ENCODE measurements around the gene MAPKAPK5.
"Not testable (repeated sequence)": the region's sequence is repeated elsewhere in the genome, so short reads cannot be mapped to it uniquely, and the experiment has no call there.

Gene MAPKAPK5

DNA sequence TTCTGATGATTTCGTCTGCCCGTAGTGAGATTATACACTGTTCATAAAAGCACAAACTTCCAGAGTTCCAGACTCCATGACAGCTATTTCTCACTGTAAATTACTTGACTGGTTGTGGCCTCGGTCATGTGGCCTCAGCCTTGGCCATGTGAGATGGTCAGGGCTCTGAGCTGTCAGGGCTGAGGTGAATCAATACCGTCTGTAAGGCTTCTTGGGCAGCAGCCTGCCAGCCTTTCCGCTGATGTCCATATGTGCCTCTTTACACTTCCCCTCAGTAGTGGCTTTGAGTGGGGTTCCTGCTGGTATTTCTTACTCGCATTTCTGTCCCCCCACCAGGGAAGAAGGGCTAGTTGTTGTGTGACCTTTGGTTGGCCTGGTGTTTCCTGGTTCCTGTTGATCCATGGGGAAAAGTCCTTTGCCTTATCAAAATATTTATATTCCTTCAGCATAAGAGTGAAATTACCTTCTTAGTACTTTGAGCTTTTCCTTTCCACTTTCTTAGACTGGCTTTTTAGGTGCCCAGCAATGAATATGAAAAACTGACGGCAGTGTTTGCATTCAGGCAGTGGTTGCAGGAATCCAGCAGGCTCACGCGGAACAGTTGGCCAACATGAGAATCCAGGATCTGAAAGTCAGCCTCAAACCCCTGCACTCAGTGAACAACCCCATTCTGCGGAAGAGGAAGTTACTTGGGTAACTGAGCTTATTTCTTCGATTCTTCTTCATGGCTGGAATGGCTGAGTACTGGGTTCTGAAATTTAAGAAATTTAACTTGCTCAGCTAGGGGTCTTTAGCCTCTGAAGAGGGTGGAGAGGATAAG is 46.1 kb downstream of the MAPKAPK5 start:
- no peak for DNase-seq

DNA sequence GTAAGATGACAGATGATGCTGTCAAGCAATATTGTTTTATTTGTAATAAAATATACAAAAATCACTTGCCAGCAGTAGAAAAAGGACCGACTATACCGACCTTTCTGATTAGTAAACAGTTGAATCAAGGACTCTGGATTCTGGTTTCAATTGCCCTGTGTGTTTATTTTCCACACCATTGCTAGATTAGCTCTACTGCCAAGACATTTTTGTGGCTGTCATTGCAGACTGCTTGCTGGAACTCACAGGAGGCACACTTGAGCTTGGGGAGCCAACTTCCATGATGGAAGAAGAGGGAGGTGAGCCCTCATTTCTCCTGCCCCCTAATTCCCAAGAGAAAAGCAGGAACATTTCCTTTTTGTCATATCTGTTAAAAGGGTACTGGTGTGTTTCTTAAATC is 51.3 kb downstream of the MAPKAPK5 start:
- DNase-seq = no peak

DNA sequence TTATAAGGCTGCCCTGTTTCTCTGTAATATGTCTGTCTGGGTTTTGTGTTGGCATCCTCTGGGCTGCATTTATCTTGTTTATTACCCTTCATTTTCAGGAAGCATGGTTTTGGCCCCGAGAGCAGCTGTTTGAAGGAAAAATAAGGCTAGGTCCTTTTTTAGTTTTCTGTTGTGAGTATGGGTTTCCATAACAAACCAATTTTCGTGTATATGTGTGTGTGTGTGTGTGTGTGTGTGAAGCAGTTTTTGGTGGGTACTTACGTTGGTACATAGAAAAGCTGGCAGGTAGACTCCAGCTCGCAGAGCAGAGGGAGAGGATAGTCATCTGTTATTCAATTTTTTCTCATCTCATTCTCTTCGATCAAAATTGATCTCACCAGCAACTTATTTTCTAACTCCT is 52.5 kb downstream of the MAPKAPK5 start:
- no peak for DNase-seq

DNA sequence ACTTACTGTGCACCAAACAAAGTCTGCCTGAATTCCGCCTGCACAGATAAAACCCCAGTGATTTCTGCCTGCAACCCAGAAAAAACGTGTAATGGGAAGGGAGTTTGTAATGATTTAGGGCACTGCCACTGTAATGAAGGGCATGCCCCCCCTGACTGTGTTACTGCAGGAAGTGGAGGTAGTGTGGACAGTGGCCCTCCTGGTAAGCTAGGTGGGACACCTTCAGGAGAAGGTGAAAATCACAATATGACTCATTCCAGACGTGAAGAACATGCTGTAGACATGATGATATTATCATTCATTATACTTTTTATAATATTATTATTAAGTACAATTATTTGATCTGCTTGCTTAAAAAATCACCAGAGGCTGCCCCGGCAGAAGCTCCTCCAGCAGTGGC is 59.2 kb downstream of the MAPKAPK5 start:
- DNase-seq = no peak

DNA sequence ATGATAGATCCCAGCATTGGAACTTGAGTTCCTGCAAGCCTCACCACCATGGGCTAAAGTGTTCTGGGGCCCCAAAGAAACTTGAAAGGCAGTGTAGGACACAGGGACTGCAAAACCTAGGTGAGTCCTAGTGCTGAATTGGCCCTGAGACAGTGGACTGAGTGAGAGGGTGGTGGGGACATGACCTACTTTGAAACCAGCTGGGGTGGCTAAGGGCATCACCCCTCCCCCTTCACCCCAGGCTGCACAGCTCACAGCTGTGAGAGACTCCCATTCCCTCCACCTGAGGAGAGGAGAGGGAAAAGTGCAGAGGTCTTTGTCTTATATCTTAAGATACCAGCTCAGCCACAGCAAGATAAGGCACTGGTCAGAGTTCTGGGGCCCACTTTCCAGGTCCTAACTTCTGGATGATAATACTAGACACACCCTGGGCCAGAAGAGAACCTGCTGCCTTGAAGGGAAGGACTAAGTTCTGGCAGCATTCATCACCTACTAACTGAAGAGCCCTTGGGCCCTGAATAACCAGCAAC is 62.5 kb downstream of the MAPKAPK5 start:
- DNase-seq = no peak

DNA sequence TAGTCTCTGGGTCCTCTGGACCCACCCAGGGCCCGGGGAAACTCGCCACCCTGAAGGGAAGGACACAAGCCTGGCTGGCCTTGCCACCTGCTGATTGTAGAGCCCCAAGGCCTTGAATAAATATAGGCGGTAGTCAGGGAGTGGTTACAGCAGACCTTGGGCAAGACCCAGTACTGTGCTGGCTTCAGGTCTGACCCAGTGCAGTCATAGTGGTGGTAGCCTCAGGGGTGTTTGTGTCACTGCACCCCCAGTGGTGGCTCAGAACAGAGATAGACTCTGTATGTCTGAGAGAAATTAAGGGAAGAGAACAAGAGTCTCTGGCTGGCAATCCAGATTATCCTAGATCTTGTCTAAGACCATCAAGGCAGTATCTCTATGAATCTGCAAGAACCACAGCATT is 63.5 kb downstream of the MAPKAPK5 start:
- no peak for DNase-seq

DNA sequence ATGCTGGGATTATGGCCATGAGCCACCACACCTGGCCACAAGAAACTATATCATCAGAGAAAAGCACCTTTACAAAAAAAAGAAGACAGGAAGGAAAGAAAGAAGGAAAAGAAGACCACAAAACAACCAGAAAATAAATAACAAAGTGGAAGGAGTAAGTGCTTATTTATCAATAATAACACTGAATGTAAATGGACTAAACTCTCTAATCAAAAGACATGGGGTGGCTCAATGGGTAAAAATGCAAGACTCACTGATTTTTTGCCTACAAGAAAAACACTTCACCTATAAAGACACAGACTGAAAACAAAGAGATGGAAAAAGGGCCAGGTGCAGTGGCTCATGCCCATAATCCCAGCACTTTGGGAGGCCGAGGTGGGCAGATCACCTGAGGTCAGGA is 65.7 kb downstream of the MAPKAPK5 start:
- no peak for DNase-seq

DNA sequence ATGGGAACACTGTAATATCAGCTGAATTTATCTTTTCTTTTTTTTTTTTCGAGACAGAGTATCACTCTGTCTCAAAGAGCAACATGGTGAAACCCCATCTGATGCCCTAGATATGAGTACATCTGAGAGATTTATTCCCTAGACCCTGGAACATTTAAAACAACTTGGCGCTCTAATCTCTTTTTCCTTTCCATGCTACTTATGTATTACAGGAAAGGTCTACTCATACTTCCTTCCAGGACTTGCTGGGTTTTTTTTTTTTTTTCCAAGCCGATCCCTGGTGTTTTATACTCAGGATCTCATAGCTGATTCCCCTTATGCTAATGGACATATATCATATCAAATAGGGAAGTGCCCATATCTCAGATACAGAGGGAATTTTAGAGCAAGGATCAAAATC is 83.1 kb downstream of the MAPKAPK5 start:
- no peak for DNase-seq

DNA sequence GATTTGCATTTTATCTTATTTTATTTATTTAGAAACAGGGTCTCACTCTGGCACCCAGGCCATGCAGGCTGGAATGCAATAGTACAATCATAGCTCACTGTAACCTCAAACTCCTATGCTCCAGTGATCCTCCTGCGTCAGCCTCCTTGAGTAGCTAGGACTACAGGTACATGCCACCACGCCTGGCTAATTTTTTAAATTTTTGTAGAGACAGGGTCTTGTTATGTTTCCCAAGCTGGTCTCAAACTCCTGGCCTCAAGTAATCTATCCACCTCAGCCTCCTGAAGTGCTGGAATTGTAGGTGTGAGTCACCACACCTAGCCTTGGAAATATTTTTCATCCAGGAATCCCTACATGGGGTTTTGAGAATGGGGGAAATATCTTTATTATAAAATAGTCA is 84.6 kb downstream of the MAPKAPK5 start:
- DNase-seq = no peak

DNA sequence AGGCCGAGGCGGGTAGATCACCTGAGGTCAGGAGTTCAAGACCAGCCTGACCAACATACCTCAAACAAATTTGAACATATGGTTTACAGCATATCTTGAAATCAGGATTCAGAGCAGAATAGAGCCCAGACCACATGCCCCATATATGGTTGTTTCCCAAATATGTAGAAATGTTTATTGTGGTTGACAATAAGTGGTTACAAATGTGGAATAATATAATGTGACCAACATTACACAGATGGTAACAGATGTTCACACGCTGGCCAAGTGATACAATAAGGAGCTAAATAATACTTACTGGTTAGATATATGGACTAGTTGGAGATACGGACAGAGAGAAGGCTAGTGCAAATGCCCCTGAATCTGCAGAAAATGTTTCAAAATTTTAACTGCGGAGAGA is 85.3 kb downstream of the MAPKAPK5 start:
- no peak for DNase-seq

DNA sequence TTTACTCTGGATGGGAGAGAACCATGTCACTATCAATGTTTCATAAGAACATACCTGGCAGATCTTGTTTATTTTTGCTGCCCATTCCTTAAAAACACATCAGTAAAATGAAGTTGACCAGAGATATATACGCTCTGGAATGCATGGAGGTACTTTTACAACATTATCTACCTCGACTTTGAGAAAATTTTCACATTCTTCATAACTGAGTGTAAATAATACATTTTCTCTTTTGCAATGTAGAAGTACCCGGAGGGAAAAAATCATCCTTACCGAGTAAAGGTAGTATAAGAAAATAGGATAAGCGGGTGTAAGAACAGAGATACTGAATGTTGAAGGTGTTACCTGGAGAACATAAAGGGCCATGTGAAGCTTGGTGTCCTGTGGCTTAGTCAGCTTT is 90.2 kb downstream of the MAPKAPK5 start:
- no peak for DNase-seq

DNA sequence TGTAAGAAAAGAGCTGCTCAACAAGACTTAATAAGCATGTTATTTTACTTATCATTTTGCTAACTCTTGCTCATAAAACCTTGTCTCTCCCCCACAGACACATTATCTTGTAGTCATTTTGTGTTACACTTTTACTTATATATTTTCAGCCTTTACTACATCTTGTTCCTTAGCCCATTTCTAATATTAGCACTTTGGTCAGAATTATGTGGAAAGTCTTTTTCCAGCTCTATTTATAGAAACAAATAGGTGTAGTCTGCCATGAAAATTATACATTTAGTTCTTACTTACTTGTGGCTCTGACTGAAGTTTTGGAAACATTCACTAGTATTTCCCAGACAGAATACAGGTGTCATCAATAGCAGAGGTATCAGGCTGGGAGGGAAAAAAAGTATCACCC is 94.8 kb downstream of the MAPKAPK5 start:
- DNase-seq = no peak

DNA sequence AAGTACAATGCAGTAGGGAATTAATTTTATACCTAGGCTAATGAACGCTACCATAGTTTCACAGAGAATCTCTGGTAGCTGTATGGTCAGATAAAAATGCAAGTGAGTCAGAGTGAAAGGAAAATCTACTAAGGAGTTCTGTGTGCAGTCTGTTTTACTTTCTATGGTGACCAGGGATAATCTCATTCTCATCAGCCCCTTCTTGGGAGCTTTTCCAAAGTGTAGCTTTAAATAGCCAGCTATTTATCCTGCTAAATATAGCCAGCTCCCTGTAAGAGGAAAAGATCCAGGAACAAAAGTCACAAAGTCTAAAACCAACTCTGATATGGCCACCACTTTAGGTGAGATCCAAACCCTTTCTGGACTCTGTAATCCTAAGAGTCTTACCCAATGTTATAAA is 95.4 kb downstream of the MAPKAPK5 start:
- DNase-seq = no peak

DNA sequence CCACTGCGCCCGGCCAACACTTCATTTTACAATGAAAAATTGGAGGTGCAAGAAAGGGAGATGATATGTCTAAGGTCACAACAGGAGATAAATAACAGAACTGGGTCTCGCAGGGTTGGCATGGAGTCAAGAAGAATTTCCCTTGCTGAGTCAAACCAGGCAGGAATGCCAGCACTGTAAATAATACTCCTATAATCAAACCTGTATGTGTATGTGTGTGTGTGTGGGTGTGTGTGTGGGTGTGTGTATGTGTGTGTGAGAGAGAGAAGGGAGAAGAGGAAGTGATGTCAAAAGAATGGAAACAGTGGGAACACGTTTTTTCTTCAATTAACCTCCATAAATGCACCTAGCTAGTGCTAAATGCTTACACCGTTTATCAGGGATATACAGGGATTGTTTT is 100.5 kb downstream of the MAPKAPK5 start:
- DNase-seq = no peak

DNA sequence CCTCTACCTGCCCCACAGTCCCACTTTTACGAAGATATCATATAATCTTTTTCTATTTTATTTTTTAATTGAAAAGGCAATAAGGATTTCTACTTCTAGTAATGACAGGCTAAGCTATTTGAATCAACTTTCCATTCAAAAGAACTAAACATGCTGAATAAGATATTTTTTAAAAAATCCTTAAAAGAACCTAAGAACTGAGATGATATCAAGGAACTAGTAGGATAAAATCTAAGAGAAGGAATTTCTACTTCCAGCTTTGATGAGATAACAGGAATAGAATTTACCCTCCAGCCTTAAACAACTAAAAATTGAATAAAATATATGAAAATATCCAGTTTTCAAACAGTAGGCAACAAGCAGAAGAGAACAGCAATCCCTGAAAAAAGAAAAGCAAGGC is 101.9 kb downstream of the MAPKAPK5 start:
- no peak for DNase-seq

DNA sequence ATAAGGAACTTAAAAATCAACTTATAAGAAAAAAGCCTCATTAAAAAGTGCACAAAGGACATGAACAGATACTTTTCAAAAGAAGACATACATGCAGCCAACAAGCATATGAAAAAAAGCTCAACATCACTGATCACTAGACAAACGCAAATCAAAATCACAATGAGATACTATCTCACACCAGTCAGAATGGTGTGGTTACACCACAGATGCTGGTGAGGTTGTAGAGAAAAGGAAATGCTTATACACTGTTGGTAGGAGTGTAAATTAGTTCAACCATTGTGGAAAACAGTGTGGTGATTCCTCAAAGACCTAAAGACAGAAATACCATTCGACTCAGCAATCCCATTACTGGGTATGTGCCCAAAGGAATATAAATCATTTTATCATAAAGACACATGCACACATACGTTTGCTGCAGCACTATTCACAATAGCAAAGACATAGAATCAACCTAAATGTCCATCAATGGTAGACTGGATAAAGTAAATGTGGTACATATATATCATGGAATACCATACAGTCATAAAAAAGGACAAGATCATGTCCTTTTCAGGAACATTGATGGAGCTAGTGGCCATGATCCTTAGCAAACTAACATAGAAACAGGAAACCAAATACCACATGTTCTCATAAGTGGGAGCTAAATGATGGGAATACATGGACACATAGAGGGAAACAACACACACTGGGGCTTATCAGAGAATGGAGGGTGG is 109.1 kb downstream of the MAPKAPK5 start:
- not testable (repeated sequence) for DNase-seq
